ENCODE results near the gene NLRP3.
"Not testable (repeated sequence)": the region's sequence is repeated elsewhere in the genome, so short reads cannot be mapped to it uniquely, and the experiment has no call there.

NLRP3 gene

DNA sequence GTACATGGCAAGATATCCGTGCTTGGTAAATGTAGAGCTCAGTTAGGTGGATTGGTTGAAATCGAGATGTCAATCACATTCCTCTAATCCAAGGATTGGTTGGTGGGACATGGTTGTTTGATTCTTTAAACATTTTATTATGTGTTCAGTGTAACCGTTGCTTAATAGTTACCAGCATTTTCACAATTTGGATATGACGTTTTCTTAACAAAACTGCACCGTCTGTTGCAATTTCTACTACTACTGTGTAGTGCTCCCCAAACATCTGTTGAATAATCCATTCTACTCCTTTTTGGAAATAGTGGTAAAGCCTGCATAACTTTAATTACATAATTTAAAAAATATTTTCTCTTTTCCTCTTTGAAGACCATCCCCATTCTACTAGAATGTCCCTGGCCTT is 25.6 kb downstream of the NLRP3 start:
- DNase-seq = no peak

DNA sequence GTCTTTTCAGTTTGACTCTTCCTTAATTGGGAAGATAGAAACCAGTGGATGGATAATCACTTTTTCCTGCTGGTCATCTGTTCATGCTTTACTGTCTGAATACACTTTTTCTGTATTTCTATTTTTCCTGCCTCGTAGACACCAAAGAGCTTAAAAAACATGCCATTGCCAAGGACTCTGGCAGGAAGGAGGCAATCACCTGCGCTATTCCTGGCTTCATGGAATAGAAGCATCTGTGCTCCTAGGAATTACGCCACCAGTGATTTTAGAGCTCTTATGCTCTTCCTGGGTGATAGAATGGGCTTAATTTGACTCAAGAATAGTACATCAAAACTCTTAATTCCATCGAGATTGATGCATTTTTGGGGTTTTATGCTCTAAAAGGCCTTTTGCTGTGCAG is 26.2 kb downstream of the NLRP3 start:
- DNase-seq = no peak

DNA sequence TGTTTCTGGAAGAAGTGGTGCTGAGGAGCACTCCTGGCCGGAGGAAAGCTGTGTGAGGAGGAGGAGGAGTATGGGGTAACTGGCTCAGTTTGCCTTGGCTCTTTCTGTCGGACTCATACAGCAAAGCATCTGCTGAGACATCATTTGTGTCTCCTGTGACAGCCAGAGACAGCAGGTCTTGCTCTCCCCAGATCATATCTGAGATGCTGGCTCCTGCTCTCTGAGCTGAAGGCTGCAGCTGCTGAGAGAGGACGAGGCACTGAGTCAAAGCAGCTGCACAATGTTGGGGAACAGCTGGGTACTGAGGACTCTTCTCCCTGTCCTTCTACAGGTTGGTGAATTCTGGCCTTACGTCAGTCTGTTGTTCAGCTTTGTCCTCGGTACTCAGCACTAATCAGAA is 27.7 kb downstream of the NLRP3 start:
- no peak for DNase-seq

DNA sequence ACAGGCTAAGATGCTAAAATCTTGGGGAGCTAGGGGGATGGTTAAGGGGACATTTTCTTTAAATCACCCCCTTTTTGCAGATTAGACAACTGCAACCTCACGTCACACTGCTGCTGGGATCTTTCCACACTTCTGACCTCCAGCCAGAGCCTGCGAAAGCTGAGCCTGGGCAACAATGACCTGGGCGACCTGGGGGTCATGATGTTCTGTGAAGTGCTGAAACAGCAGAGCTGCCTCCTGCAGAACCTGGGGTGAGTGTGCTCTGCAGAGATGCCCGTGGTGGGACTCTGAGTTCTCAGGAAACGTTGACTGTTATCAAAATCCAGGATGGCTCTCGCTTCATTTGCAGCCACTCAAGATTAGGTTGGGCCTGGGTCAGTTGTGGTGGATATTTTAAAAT is 28.6 kb downstream of the NLRP3 start:
- DNase-seq = no peak

DNA sequence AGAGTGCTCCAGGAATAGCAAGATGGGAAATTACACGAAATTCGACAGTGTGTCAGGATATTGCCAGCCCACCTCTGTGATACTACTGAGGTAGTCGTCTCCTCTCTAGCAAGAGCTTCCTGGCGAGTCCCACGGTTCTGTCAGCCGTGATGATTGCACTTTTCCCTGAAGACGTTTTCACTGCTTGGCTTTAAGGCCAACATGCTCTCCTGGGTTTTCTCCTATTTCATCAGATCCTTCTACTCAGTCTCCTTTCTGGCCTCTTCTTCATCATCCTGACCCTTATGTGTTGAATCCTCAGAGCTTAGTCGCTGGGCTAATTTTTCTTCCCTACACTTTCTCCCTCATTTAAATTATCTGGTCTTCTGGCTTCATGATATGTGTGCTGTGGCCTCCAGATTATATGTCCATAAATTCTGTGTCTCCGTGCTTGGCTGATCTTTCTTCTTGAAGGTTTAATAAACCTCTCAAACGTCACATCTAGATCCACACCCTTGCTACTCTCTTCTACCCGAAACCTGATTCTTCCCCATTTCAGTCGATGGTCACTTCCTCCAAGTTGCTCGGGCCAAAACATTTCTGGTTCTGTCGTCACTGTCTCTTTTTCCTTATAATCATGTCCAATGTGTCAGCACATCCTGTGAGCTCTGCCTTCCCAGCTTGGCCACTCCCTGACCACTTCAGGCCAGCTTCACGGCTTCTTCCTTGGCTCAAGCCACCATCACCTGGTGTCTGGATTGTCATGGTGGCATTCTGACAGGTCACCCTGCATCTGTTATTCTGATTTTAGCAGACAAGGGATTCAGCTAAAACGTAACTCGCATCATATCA is 29.8 kb downstream of the NLRP3 start:
- no peak for DNase-seq

DNA sequence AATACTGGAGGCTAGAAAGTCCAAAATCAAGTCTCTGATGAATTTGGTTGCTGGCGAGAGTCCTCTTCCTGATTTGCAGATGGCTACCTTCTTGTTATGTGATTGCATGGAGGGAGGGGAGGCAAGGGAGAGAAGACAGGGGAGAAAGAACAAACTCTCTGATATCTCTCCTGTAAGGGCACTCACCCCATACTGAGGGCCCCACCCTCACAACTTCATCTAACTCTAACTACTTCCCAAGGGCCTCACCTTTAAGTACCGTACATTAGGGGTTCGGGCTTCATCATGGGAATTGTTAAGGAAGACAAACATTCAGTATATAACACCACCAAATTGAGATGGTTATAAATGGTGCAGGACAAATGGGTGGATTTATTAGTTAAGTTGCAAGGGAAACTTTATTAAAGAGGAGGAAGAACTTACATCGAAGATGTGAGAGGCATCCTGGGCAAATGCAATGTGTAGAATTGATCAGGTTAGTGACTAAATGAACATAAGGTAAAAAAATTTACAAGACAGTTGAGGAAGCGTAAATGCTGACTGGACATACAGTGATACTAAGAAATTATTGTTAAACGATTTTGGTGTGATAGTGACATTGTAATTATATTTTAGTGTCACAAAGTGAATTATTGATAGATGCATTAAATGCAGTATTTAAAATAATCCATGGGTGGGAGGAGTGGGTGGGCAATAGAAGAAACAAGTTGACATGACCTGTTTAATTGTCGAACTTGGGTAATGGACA is 31.4 kb downstream of the NLRP3 start:
- no peak for DNase-seq

DNA sequence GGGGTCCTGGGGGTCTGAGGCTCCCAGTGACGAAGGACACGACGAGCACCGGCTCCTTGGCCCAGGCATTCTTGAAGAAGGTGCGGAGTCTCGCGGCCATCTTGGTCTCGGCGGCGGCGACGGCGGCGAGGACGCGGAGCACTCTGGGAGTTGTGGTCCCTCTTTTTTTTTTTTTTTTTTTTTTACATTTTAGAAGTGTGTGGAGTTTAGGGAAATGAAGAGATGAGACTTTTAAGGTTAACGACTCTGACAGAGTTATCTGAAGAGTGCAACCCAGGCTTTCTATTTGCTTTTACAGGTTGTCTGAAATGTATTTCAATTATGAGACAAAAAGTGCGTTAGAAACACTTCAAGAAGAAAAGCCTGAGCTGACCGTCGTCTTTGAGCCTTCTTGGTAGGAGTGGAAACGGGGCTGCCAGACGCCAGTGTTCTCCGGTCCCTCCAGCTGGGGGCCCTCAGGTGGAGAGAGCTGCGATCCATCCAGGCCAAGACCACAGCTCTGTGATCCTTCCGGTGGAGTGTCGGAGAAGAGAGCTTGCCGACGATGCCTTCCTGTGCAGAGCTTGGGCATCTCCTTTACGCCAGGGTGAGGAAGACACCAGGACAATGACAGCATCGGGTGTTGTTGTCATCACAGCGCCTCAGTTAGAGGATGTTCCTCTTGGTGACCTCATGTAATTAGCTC is 32.3 kb downstream of the NLRP3 start:
- no peak for DNase-seq

DNA sequence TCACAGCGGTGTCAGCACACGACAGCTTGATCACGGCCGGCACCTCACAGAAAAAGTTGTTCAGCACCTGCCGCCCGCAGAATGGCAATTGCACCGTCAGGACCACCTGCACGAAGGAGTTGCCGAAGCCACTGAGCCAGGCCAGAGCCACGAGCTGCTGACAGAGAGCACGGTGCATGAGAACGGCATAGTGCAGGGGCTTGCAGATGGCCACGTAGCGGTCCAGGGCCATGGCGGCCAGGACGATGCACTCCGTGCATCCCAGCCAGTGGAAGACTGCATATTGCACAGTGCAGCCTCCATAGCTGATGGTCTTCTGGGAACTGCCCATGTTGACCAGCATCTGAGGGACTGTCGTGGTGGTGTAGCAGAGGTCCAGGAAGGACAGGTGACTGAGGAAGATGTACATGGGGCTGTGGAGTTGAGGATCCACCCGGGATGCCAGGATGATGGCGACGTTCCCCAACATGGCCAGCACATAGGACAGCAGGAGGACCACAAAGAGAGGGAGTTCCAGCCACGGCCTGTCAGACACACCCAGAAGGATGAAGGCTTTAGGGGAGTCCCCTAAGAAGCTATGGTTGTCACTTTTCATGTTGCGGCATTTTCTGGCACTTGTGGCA is 35.5 kb downstream of the NLRP3 start:
- no peak for DNase-seq

DNA sequence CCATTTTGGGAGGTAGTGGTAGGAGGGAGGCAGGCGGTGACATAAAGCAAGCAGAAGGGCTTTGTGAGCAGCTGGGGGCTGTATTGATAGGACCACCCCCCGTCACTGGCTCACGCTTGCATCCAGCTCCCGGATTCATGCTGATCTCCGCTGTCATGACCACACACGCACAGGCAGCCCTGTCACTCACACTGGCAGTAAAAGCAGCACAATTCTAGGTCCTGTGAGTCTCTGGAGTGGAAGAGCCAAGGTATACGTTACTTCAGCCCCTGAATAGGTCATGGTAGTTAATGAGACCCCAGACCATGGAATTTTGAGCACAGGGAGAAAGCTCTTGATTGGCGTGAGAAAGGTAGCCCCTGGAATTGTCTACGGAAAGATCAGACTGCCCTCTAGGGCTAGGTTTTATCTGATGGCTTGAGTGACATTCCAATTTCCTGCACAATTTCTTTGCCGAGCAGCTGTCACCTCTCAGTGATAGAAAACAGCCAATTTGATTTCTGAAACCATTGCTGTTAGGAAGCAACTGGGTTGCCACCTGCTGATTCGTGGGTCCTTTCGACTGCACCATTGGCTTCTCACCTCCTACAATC is 36.6 kb downstream of the NLRP3 start:
- no peak for DNase-seq

DNA sequence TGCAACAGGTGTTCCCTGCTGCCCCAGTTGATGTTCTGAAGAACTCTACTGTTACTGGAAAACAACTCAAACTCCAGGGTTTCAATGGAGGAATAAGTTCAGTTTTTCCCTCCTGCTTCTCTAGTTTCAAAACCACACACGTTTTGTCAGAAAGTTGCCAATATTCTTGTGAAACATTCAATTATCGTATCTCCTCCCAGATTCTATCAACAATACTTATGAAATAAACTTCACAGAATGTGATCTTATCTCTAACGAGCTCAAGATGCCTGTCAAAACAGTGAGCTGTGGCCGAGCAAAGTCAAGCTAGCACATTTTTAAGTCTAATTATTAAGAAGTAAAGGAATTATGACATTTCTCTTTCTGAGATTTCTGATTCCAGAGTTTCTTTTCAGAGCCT is 37.3 kb downstream of the NLRP3 start:
- DNase-seq = no peak

DNA sequence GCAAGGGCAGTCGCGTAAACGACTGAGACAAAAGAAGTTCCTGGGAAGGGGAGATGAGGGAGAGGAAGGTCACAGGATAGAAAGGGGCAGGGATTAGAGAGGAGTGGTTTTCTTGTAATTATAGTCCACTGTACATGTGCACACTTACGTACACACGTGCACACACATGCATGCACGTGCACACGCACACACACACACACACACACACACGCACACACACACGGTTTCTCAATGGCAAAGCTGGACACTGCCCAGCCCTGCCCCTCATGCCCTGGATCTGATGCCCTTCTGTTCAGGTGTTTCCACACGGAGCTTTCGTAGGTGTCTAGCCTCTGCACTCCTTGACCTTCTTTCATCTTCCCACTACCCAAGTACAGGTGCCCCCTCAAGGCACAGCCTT is 38.0 kb downstream of the NLRP3 start:
- no peak for DNase-seq

DNA sequence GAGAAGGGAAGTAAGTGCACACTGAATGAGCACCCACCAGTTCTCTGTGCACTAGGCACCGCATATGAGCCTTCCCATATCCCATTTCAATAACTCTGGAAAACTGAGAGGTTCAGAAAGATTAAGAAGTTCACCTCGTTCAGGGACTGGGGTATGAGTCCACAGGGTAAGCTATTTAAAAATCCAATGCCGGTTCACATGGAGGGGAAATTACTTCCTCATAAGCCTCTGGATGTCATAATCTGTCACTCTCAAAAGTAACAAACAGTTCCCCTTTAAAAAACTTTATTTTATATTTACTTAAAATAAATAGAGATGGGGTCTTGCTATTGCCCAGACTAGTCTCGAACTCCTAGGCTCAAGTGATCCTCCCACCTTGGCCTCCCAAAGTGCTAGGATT is 40.0 kb downstream of the NLRP3 start:
- DNase-seq = no peak

DNA sequence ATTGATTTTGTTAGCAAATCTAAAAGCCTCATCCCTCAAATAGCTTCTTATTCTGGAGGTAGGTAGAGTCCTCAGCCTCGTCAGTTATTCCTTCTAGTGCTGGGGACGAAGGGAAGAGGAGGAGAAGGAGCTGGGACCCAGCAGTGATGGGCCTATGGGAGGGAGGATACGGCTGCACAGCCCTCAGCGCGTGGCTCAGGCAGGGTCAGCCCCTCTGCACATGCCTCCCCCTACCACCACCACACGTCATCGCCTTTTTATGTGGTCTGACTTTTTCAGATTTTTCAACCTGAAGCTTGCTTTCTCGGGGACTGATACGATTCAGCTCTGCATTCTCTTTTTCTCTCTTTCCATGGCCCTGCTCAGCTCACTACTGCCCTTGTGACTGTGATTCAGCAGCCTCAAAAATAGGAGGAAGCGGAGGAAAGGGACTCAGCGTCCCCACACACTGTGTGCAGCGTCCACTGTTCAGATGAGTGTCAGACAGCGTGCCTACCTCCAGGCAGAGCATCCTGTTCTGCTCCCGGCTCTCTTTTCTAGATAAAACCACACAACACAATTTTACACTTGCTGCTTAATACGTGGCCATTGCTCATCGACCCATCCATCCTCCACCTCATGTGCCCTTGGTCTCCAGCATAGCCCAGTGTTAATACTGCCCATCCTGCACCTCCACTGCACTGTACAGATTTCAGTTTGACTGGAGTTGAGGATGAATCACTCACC is 41.1 kb downstream of the NLRP3 start:
- no peak for DNase-seq

DNA sequence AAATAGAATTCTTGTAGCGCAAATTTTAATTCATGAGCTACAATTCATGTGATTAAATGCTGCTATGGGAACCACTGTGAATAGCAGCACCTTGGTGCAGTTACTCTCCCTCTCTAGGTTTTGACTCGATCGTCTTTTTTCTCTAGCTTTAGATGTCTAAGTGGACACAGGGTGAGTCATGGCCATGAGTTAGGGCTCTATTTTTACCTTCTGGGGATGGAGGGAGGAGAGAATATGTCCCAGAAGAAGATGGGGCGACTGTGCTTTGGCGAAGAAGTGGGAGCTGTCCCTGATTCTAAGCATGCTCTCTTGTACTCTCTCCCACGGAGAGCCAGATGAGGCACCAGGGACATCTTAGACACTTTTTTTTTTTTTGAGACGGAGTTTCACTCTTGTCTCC is 43.5 kb downstream of the NLRP3 start:
- DNase-seq = no peak

DNA sequence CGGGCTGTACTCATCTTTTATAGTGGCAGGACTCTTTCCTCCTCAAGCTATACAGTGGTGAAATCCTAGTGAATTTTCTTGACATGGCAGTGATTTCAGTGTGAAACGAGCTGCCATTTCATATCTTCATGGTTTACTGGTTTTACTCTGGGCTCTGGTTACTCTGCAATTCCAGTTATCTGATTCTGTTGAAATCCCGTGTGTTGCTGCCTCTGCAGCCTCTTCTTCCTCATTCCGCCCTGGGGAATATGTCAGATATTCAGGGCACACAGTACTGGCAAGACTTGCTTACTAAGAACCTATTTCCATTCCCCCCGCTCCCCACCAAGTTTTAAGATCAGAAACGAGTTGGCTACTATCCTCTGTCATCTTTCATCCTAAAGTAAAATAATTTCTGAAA is 49.8 kb downstream of the NLRP3 start:
- no peak for DNase-seq

DNA sequence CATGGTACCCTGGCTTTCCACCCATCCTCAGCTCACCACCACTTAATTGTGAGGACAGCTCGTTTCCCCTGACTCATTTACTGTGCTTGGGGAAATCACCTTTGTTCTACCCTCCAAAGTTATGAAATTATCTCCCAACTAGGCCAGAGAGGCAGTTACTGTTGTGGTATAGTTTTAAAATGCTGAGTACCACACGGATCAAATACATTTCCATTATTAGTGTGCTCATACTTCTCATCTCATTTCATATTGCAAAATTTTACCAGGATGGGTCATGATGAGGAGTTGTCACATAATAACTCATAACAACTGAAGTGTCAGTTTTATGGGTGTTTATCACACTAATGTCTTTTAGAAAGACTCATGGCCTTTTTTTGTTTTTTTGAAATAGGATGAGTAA is 51.2 kb downstream of the NLRP3 start:
- DNase-seq = no peak

DNA sequence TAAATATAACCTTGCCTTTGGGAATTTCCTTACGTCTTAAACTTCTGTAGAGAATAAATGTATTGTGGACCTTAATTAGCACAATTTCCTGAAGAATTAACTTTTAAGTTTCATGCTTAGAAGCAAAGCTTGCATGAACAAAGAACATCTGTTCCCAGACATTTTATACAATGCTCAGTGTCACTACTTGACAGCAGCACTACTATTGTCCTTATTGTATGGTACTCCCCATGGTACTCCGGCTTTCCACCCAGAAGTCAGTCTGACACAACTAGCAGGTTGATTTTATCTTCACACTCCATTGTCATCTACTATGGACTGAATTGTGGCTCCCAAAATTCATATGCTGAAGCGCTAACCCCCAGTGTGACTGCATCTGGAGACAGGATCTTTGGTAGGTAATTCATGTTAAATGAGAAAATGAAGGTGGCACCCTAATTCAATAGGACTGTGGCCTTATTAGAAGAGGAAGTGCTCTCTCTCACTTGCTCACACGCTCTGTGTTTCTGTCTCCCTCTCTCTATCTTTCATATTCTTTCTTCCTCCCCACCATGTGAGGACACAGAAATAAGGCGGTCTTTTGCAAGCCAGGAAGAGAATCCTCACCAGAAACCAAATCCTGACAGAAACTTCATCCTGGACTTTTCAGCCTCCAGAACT is 52.6 kb downstream of the NLRP3 start:
- no peak for DNase-seq

DNA sequence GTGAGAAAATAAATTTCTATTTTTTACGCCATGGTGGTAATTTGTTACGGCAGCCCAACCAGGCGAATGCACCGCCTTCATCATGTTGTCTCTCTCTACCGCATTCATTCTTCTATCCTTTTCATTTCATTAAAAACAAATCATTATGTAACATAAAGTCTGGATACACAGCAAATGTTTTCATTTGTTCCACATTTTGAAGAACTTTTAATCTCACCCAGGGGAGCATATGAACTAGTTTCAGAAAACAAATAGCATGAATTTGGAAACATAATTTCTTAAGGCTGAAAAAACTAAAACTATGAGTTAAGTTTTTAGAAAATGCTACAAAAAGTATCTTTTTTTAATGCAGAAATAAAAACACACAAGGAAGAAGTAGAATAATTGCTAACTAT is 53.2 kb downstream of the NLRP3 start:
- DNase-seq = no peak

DNA sequence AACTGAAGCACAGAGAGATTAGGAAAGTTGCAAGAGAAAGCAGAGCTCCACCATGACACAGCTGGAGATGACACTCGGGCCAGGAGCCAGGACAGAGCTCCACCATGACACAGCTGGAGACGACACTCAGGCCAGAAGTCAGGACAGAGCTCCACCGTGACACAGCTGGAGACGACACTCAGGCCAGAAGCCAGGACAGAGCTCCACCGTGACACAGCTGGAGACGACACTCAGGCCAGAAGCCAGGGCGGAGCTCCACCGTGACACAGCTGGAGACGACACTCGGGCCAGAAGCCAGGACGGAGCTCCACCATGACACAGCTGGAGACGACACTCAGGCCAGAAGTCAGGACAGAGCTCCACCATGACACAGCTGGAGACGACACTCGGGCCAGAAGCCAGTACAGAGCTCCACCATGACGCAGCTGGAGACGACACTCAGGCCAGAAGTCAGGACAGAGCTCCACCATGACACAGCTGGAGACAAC is 55.0 kb downstream of the NLRP3 start:
- not testable (repeated sequence) for DNase-seq

DNA sequence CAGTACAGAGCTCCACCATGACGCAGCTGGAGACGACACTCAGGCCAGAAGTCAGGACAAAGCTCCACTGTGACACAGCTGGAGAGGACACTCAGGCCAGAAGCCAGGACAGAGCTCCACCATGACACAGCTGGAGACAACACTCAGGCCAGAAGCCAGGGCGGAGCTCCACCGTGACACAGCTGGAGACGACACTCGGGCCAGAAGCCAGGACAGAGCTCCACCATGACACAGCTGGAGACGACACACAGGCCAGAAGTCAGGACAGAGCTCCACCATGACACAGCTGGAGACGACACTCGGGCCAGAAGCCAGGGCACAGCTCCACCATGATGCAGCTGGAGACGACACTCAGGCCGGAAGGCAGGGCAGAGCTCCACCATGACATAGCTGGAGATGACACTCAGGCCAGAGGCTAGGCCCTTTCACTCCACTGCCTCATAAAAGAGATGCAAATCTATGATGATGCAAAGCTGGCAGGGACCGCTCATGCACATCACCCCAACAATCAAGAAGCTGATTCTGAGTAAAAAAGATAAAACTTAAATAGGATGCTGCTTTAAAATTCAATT is 55.6 kb downstream of the NLRP3 start:
- no peak for DNase-seq

DNA sequence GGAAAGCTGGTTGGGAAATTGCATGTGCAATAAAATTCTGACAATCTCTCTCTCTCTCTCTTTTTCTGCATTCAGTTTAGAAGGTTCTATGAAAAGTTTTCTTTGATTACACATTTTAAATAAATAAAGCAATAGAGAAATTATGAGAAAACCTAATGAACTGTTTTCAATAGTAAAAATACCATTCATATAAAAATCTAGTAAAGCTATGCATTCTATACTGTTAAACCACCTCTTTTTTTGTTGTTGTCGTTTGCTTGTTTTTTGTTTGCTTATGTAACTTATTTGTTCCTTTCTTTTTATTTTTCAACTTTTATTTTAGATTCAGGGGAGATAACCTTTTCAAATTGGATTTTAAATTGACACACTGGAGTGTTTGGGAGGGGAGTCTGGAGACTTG is 56.1 kb downstream of the NLRP3 start:
- DNase-seq = no peak
